ENCODE measurements around the gene PSMC3.
A peak's percentile ranks its signal among the peaks of the same experiment; 100 is the strongest.

Gene PSMC3

DNA sequence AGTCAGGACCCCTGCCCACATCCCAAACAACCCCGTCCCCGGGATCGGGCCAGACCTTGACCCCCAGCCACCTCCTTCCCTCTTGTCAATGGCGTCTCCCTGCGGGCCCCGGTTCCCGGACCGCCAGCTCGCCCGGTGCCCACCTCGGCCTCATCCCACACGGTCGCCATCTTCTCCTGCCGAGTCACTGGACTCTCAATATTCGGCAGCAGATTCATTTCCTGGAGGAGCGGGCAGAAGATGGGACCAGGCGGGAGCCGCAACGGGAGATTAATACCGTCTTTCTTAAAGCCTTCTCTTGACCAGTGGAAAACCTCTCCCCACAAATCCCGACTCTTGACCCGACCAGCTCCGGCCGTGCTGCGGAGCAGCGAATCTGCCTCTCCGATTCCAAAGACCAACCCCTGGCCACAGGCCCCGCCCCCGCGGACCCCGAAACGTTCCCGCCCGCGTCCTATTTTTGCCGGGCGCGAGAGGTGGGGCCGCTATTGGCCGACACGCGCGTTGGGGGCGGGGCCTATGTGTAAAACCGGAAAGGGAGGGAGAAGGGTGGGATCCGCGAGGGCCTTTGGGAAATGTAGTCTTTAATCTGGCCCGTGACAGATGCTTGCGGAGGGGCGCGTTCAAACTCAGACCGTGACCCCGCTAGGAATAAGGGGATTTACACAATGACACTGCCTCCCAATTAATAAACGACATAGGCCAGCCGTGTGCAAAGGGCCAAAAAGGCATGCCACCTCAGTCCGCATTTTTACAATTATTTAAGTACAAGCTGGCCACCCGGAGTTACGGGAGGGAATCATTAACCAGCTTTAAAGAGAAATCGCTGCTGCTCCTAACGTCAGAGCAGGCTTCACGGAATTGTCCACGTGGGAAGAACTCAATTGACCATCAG is at the start of gene PSMC3:
Gene PSMC3, minus strand, starts transcription at position 378 of the 895 bp plus-strand sequence. Its CDS starts 160 bp downstream, at position 218.
- DNase-seq (ENCODE audit: low read depth): peak; percentile 75

DNA sequence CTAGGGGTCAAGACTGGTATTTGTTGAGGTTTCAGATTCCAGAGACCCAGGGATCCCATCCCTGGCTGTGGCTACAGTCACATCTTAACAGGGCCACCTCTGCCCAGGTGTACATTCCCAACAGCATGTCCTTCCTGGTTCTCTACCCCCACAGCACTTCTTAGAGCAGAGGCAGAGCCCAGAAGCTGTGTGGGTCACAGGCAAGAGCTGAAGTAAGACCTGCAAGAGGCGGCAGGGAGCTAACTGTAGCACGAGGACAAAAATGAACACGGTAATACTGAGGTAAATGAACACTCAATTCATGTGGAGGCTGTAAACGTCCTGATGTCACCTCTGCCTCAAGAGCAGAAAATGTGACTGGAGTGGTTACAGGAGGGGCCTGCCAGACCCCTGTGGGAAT is 44.4 kb upstream of the PSMC3 start:
- DNase-seq (ENCODE audit: low read depth): no peak

DNA sequence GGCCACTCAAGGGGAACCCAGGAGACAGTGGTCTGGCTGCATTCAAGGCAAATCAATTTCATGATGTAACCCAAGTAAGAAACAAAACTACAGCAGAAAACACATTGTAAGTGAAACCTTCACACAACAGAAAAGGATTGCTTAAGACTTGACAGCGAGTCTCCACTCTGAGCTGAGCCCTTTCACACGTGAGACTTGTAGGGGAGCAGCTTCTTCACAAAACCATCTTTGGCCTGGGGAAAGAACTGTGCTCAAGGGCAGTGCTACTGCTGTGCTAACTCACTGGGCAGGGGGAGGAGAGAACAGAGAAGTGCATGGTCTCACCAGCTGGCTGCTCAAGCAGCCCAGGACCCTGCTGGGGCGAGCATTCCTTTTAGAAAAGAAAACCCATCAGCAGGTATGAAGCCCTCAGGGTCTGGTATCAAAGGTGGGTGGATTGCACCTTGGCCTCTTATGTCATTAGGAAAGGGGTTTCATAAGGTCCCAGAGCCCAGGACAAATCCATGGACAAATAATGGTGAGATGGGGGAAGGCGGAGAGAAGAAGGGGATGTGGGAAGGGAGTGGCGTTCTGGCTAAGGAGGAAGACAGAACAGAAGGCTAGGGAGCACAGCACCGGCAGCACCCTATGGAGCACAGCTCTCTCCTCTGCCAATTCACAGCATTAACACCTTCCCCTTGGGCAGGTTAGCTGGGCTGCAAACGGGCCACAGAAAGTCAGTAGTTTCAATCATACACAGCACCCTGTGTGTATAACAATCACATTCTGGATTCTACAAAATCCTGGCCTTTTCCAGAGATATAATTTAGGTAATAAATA is 43.3 kb upstream of the PSMC3 start:
- DNase-seq (ENCODE audit: low read depth): no peak

DNA sequence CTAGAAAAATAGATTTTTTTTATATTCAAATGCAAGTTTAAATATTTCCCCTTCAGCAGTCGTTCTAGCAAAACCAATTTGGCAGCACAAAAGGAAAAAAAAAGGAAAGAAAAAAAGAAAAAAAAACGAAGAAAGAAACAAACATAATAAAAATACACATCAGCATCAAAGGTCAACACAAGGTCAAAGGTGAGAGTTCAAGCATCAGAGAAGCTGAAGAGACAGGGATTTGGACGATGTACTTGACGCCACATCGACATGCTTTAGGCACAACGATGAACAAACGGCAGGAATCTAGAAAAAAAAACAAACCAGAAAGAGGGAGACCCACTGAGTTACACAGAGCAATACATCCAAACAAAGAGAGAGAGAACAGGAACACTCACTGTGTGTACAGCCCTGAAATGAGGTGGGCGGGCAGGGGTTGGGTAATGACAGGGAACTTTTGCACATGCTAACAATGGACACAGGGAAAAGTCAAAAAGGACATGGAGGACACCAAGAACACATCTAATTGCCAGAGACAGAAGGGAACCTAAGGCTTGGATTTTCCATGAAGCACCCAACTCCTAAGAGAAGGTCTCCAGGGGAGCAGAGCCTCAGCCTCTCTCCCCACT is 42.5 kb upstream of the PSMC3 start:
- no peak for DNase-seq (ENCODE audit: low read depth)

DNA sequence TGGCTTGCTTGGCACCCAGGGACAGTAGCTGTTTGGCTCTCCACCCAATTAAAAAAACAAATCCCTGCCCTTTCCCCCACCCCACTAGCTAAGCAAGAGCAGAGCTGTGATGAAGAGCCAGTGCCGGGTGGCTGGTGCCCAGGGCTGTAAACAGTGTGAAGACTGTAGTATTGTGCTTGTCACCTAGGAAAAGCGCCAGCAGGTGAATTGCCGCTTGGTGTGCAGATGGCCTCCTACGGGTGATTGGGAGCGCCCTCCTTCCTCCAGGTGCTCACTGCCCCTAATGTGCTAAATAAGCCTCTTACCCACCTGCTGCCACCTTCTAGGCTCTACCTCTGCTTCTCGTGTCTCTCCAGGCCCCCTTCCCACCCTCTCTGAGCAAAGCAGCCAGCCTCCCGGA is 41.1 kb upstream of the PSMC3 start:
- no peak for DNase-seq (ENCODE audit: low read depth)

DNA sequence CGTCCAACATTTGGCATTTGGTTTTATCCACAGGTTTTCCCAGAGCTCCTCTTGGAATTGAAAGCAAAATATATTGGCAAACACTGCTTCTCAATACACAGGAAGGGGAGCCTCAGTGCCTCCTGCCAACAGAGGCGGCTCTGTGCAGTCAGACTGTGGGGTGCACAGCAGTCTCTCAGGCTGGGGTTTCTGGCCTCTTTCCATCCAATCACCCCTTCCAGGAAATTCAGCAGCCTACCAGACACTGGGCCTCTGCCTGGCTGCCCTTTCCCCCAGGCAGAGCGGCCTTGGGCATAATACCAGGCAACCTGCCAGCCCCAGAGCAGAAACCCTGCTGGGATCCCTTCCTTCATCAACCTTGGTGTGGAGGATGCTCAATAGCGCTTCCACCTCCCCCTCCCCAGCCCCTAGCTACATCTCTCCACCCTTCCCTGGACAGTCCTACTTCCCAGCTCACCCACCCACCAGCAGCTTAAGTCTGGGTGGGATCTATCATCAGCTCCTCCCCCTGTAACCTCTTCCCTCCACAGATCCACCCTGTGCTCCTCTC is 40.5 kb upstream of the PSMC3 start:
- DNase-seq (ENCODE audit: low read depth): no peak

DNA sequence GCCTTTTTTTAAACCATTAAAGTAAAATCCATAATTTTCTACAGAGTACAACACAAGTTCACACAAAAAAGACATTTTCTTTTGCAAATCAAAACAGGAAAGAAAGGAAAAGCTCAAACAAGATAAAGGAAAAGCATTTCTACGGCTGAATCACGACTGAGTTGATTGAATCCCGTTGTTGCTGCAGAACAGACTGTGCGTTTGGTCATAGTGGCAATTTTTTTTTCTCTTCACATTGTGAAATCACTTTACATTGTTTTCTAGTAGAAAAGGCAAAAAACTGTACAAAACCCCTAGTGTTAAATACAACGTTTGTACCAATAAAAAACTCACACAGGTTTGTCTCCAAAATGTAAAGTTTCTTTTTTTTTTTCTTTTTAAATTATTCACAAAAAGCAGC is 40.0 kb upstream of the PSMC3 start:
- no peak for DNase-seq (ENCODE audit: low read depth)

DNA sequence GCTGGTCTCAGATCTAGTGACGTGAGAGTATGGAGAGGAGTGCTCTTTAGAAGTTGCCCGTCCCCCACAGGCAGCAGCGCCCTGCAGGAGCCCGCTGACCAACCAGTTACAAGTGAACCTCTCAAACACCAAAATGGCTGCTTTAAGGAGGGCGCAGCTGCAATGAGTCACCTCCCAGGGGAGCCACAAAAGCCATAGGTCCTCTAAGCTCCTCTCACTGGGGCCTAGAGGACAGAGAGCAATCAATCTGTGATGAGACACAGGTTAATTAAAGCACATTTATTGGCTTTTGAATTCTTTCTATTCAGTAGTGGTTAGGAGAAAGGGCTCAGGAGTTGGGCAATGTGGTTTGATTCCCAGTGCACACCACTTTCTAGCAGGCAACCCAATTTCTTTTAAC is 38.2 kb upstream of the PSMC3 start:
- no peak for DNase-seq (ENCODE audit: low read depth)

DNA sequence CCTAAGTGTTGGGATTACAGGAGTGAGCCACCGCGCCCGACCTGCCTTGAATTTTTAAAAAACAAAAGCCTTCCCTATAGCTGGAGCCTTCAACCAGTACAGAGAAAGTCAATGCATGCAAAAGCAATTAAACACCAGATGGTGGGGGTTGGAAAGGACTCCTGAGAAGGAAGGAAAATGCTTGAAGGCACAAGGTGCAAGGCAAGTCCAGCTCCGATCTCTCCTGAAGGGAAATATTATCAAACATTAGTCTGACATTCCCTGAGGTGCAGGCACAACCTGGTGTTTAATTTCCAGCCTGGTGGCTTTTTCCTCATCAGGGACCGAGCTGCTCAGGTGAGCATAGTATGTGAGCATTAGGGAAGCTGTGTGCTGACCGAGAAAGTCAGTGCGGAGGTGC is 35.6 kb upstream of the PSMC3 start:
- no peak for DNase-seq (ENCODE audit: low read depth)

DNA sequence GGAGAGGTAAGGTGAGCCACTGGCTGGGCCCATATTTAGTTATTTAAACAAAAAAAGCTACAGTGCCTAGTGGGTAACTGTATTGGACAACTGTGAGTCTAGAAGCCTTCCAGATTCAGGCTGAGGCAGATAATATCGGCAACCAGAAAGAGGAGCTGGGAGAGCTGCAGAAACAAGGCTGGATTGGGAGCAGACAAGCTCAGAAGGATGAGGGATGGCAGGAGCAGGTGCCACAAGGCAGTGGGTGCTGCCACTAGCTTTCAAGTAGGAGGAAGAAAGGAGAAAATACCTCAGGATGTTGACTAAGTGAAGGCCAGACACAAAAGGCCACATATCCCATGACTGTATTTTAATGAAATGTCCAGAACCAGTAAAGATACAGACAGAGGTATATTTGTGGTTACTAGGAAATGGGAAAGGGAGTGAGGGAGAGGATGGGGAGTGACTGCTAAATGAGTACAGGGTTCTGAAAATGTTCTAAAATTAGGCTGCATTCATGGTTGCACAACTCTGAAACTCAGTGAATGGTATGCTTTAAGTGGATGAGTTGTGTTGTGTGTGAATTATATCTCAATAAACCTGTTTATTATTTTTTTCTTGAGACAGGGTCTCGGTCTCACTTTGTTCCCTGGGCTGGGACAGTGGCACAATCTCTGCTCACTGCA is 34.5 kb upstream of the PSMC3 start:
- DNase-seq (ENCODE audit: low read depth): no peak

DNA sequence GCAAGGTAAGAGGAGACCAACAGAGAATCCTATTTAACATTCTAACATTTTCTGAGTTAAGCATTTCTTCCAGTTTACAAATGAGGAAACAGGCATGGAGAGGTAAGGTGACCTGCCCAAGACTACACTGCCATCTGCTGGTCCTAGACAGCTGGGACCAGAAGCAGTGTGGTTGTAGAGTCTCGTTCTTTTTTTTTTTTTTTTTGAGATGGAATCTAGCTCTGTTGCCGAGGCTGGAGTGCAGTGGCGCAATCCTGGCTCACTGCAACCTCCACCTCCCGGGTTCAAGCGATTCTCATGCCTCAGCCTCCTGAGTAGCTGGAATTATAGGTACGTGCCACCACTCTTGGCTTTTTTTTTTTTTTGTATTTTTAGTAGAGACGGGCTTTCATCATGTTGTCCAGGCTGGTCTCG is 28.0 kb upstream of the PSMC3 start:
- DNase-seq (ENCODE audit: low read depth): peak; percentile 47

DNA sequence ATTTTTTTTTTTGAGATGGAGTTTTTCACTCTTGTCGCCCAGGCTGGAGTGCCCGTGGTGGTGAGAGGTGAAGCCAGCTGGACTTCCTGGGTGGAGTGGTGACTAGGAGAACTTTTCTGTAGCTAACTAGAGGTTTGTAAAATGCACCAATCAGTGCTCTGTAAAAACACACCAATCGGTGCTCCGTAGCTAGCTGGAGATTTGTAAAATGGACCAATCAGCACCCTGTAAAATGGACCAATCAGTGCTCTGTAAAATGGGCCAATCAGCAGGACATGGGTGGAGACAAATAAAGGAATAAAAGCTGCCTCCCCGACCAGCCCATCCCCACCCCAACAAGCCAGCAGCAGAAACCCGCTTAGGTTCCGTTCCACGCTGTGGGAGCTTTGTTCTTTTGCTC is 27.1 kb upstream of the PSMC3 start:
- no peak for DNase-seq (ENCODE audit: low read depth)

DNA sequence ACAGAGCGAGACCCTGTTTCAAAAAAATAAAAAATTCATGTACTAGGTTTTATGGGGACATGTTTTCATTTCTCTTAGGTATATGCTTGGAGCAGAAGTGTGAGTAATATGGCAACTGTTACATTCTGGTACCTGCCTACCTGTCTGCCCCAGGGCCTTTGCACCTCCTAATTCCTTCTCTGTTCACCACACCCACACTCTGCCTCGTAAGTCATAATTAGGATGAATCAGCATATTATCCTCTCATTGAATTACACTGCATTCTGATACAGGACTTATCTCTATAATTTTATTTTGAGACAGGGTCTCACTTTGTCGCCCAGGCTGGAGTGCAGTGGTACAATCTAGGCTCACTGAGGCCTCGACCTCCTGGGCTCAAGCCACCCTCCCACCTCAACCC is 25.8 kb upstream of the PSMC3 start:
- no peak for DNase-seq (ENCODE audit: low read depth)

DNA sequence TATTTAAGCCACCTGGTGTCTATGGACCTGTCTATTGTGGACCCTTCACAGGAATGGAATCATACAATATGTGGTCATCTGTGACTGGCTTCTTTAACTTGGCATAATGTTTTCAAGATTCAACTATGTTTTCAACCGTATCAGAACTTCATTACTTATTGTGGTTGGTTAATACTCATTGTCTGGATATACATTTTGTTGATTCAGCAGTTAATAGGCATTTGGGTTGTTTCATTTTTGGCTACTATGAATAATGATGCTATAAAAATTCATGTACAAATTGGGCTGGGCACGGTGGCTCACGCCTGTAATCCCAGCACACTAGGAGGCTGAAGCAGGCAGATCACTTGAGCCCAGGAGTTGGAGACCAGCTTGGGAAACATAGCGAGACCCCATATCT is 25.2 kb upstream of the PSMC3 start:
- no peak for DNase-seq (ENCODE audit: low read depth)

DNA sequence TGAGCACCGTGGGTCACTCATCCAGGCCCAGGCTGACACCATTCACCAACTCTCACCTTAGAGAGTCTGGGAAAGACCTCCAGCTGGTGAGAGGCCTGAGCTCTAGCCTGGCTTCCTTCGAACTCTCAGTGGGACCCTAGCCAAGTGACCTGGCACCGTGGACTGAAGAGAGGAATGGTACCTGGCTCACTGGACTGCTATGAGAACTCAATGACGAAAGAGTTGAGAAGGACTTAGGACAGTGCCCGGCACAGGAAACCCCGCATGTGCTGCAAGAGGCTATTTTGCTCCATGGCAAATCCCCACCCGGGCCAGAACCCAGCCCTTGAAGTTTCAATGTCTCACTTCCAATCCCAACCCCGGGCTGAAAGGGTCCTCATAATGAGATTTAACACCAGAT is 23.3 kb upstream of the PSMC3 start:
- DNase-seq (ENCODE audit: low read depth): no peak

DNA sequence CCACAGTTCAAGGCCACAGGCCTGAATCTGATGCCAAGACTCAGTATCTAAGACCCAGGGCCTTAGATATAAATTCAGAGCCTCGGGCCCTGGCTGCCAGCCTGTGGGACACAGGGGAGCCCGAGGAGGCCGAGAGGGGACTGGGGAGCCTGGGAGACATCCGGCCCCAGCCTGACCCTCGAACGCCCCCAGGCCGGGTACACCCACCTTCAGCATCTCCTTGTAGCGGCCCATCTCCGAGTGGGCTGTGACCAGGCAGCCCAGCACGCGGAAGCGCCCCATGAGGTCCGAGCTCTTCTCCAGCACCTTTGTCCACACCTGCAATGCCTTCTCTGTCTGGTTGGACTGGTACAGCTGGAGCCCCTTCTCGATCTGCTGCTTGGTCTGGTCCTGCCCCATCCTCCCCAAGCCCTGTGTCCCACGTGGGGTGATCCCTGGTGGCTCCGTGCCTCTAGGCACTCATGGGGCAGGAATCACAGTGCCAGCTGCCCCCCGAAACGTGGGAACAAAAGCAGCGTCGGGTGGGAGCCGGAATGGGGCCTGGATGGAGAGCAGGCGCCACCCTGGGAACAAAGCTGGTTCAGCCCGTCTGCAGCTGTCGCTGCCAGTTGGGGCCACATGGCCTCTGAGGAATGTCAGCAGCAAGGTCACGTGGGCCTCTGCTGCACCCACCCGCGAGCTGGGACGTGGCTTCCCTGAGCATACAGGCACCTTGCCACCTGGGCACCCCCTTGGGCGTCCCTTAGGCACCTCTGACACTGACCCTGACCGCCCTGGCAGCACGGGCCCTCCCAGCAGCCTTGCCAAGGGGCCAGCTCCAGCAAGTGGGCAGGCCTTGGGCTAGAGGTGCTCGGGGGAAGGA is 22.6 kb upstream of the PSMC3 start, which contains the start of gene RAPSN:
Gene RAPSN, minus strand, starts transcription at position 571 of the 862 bp plus-strand sequence. Its CDS starts 172 bp downstream, at position 399.
- DNase-seq (ENCODE audit: low read depth): no peak

DNA sequence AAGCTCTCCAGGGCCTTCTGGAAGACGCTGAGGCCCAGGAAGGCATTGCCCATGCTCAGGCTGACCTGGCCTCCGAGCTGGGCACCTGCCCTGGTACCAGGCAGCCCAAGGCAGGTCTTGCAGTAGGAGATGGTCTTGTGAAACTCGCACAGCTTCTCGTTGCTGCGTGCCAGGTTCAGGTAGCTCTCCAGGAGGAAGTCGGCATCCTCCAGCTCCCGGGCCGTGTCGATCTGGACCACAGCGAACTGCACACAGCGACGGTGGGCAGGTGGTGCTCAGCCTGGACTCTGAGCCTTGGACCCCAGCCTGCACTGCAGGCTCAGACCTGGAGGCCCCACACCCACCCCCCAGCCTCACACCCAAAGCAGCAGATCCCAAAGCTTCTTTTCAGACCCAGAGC is 21.7 kb upstream of the PSMC3 start:
- no peak for DNase-seq (ENCODE audit: low read depth)

DNA sequence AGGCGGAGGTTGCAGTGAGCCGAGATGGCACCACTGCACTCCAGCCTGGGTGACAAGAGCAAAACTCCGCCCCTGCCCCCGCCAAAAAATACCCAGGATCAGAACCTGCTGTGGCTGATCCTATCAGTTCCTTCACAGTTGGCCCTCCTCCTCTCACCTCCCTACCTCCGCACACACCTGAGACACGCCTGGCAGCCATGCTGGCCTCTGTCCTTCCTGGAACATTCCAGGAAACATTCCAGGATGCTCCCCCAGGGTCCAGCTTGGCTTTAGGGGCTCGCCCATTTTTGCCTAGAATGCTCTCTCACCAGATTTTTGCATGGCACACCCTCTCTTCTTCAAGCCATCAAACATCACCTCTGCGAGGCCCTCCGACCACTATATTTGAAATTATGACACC is 20.6 kb upstream of the PSMC3 start:
- DNase-seq (ENCODE audit: low read depth): no peak

DNA sequence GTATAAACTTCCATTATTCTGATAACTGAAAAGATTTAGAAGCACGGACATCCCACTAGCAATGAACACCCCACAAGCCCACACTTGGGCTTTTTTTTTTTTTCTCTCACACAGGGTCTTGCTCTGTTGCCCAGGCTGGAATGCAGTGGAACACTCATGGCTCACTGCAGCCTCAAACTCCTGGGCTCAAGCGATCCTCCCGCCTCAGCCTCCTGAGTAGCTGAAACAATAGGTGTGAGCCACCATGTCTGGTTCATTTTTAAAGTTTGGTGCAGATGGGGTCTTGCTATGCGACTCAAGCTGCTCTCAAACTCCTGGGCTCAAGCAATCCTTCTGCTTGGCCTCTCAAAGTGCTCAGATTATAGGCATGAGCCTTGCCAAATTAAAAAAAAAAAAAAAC is 19.6 kb upstream of the PSMC3 start:
- DNase-seq (ENCODE audit: low read depth): no peak

DNA sequence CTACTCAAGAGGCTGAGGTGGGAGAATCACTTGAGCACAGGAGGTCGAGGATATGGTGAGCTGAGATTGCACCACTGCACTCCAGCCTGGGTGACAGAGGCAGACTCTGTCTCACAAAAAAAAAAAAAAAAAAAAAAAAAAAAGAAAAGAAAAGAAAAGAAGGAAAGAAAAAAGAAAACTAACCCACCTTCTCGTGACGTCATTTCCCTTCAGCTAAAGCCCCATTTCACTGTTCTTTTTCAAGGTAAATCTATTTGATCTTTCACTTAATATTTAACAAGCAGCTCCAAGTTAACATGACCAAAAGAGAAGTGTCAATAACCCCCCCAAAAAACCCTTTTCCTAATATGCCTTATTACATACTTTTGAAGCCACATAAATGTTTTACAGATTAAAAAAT is 17.6 kb upstream of the PSMC3 start:
- no peak for DNase-seq (ENCODE audit: low read depth)

Measured in non-pigmented ciliary epithelial cell (primary cell).